GM23248 (cell line): Measurements from ENCODE around the gene SMNDC1.

ENCODE experiments used
- EZH2 ChIP-seq: fragments of 200-600 bp; sonication (generic); IDR thresholded peaks from 2 replicates; pipeline ENCODE4 v1.6.1; 2018; ENCODE audit warnings: antibody characterized with exemption, mild to moderate bottlenecking; ENCODE audit not compliant: insufficient read depth, poor library complexity, severe bottlenecking
- EZH2phosphoT487 ChIP-seq: fragments of 200-600 bp; sonication (generic); IDR thresholded peaks from 2 replicates; pipeline ENCODE4 v1.6.1; 2018; ENCODE audit warnings: antibody characterized with exemption, moderate library complexity, mild to moderate bottlenecking, low read depth; ENCODE audit not compliant: insufficient read depth

- TF ChIP-seq EZH2phosphoT487 (no peak), EZH2 (no peak)
These were observed 52.6 kb downstream of the SMNDC1 start for GRCh38 chr10:110252151-110252550.
